Measurements from ENCODE around the gene KRTAP5-10. TPM values are rescaled to one million over a fixed set of nuclear protein-coding genes. Genes with fewer than 3 reads are reported as not detected.

Gene KRTAP5-10
- total RNA-seq, 4 donors from 2014 or later: not detected

GRCh38 chr11:71542382-71542781 is 23.0 kb upstream of the KRTAP5-10 start:
- no peak overlapping the region for H3K27ac ChIP-seq
- TF ChIP-seq CTCF (IDR thresholded peaks at IDR 0.05): no peak
- no peak for TF ChIP-seq POLR2A (IDR thresholded peaks at IDR 0.05)
- H3K36me3 ChIP-seq: no peaks in the 10 kb centered on the region
- no peaks in the 10 kb centered on the region for H3K4me1 ChIP-seq
- H3K27me3 ChIP-seq: no peaks in the 10 kb centered on the region
- no peaks in the 10 kb centered on the region for H3K9me3 ChIP-seq
- intact Hi-C loops (cut with DNase I): no loop called here
- no peak for DNase-seq
- WGBS, 2 donors: 81 to 83% methylated on average over 7 of the region's 7 CpGs
- no peak overlapping the region for H3K4me3 ChIP-seq (replicated peaks in 1 of 3)

DNA sequence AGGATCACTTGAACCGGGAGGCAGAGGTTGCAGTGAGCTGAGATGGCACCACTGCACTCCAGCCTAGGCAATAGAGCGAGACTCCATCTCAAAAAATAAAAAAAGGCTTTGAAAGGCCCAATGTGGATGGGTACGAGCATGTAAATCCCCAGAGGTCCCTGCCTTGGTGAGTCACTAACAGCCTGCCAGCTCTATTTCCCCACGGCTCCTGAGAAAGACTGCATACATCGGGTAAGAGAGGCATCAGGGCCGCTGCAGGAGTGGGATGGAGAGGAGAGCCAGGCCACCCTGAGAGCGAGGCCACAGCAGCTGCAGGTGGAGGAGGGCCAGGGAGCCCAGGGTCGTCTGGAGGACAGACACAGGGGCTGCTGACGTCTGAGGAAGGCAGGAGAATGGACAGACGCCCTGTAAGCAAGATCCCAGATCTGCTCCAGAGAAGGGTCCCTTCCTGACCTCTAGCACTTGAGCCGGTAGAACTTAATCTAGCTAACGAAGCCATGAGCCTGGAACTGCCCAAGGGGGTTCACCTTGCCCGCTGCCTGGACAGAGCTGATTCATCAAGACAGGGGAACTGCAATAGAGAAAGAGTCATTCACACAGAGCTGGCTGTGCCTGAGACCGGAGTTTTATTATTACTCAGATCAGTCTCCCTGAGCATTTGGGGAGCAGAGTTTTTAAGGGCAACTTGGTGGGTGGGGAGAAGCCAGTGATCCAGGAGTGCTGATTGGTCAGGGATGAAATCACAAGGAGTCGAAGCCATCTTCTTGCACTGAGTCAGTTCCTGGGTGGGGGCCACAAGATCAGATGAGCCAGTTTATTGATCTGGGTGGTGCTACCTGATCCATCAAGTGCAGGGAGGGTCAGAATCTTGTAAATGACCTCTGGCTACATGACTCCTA is 22.2 kb upstream of the KRTAP5-10 start:
- no peak for DNase-seq
- H3K27ac ChIP-seq: no peak overlapping the region
- intact Hi-C loops (cut with DNase I): no loop called here
- no peaks in the 10 kb centered on the region for H3K4me1 ChIP-seq
- WGBS, 2 donors: 71 to 87% methylated on average over 14 to 15 of the region's 15 CpGs
- no peak overlapping the region for H3K4me3 ChIP-seq (replicated peaks in 1 of 3)
- no peaks in the 10 kb centered on the region for H3K36me3 ChIP-seq
- no peaks in the 10 kb centered on the region for H3K27me3 ChIP-seq
- no peaks in the 10 kb centered on the region for H3K9me3 ChIP-seq
- TF ChIP-seq CTCF (IDR thresholded peaks at IDR 0.05): no peak
- no peak for TF ChIP-seq POLR2A (IDR thresholded peaks at IDR 0.05)

GRCh38 chr11:71543866-71544265 is 21.5 kb upstream of the KRTAP5-10 start:
- no peak overlapping the region for H3K27ac ChIP-seq
- H3K27me3 ChIP-seq: no peaks in the 10 kb centered on the region
- TF ChIP-seq CTCF (IDR thresholded peaks at IDR 0.05) (no peak), POLR2A (IDR thresholded peaks at IDR 0.05) (no peak)
- no peaks in the 10 kb centered on the region for H3K9me3 ChIP-seq
- no peak overlapping the region for H3K4me3 ChIP-seq (replicated peaks in 1 of 3)
- intact Hi-C loops (cut with DNase I): no loop called here
- no peaks in the 10 kb centered on the region for H3K4me1 ChIP-seq
- no peaks in the 10 kb centered on the region for H3K36me3 ChIP-seq
- 60 to 66% methylated on average over 8 of the region's 8 CpGs for WGBS, 2 donors
- DNase-seq: no peak

DNA sequence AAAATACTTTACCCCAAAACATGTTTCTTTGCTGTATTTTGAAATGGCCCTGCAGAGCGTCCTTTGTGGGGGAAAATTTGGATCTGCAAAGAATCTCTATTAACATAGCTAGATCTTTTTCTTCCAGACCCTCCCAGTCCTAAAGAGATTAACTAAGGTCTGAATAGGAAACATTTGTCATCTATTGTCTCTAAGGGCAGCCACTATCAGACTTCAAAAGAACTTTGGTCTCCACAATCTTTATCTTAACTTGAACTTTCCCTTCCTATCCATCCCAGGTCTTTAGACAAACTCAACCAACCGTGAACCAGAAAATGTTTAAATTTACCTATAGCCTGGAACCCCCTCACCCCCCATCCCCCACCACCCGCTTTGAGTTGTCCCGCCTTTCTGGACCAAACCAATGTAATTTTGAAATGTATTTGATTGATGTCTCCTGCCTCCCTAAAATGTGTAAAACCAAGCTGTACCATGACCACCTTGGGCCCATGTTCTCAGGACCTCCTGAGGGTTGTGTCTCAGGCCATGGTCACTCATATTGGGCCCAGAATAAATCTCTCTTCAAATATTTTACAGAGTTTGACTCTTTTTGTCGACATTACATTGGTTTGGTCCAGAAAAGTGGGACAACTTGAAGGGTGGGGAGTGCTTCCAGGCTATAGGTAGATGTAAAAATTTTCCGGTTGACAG is 20.7 kb upstream of the KRTAP5-10 start:
- TF ChIP-seq CTCF (IDR thresholded peaks at IDR 0.05) (no peak), POLR2A (IDR thresholded peaks at IDR 0.05) (no peak)
- Histone ChIP-seq H3K36me3 (no peaks in the 10 kb centered on the region), H3K27ac (no peak overlapping the region), H3K9me3 (no peaks in the 10 kb centered on the region), H3K27me3 (no peaks in the 10 kb centered on the region), H3K4me1 (no peaks in the 10 kb centered on the region), H3K4me3 (replicated peaks in 1 of 3) (no peak overlapping the region)
- no peak for DNase-seq
- intact Hi-C loops (cut with DNase I): no loop called here
- WGBS, 2 donors: 78 to 87% methylated on average over 6 of the region's 6 CpGs
